Stomach (tissue), 9 donors: Measurements from ENCODE around the gene BLTP2. TPM values are rescaled to one million over a fixed set of nuclear protein-coding genes. Genes with fewer than 3 reads are reported as not detected.

Experiments
- DNase-seq, 2 donors: peaks; one replicate each; pipeline versions ENCODE4 v3.0.0 to v3.0.0-alpha.2; 2013 to 2019
- H3K27ac ChIP-seq, 5 donors: fragments of 200-600 bp in 4 of 5; sonication (generic) in 4 of 5; one replicate each; pipeline ENCODE4 v1.5.1; 2013 to 2019; ENCODE audit warnings: mild to moderate bottlenecking in 1 of 5, moderate library complexity in 1 of 5
- H3K27me3 ChIP-seq, 3 donors: fragments of 200-600 bp; sonication (generic); one replicate each; pipeline ENCODE4 v1.5.1; 2017 to 2019; ENCODE audit warnings: mixed run types in 1 of 3
- H3K36me3 ChIP-seq, 4 donors: fragments of 200-600 bp; sonication (generic); 1 replicate in 3 of 4; 2 replicates in 1 of 4; pipeline ENCODE4 v1.5.1; 2016 to 2019
- H3K4me1 ChIP-seq, 4 donors: fragments of 200-600 bp; sonication (generic); one replicate each; pipeline ENCODE4 v1.5.1; 2016 to 2019
- H3K4me3 ChIP-seq, 4 donors: fragments of 200-600 bp; sonication (generic) in 3 of 4; one replicate each; pipeline ENCODE4 v1.5.1; 2016 to 2019; ENCODE audit warnings: mild to moderate bottlenecking in 1 of 4
- H3K9me3 ChIP-seq, 4 donors: fragments of 200-600 bp; sonication (generic); one replicate each; pipeline ENCODE4 v1.5.1; 2016 to 2019
- CTCF ChIP-seq, 7 experiments: fragments of 450-650 bp in 4 of 7; fragments of 200-600 bp in 3 of 7; sonication (generic) in 3 of 7; IDR thresholded peaks; one replicate each; pipeline ENCODE4 v1.5.1; 2016 to 2019; ENCODE audit warnings: antibody characterized with exemption in 7 of 7, control low read depth in 2 of 7, mild to moderate bottlenecking in 1 of 7
- EP300 ChIP-seq: sonication (generic); formaldehyde crosslinking; IDR thresholded peaks from one replicate; pipeline ENCODE4 v1.6.1; 2017; ENCODE audit warnings: antibody characterized with exemption
- POLR2A ChIP-seq, 4 donors: fragments of 450-650 bp; IDR thresholded peaks; one replicate each; pipeline ENCODE4 v1.6.1; 2016; ENCODE audit warnings: antibody characterized with exemption in 4 of 4, control low read depth in 2 of 4, mild to moderate bottlenecking in 1 of 4, moderate library complexity in 1 of 4
- POLR2AphosphoS5 ChIP-seq, 3 donors: sonication (generic); formaldehyde crosslinking; IDR thresholded peaks; one replicate each; pipeline ENCODE4 v1.6.1; 2016; ENCODE audit warnings: antibody characterized with exemption in 3 of 3
- WGBS, 5 donors: extraction: QIAGEN DNeasy Blood & Tissue Kit in 3 of 5; methylation state at CpG; one replicate each; pipeline versions ENCODE4 v1.1.5 to v1.1.7; 2013 to 2018; 5-methylcytosine and 5-hydroxymethylcytosine counted together
- intact Hi-C: fragments of 100-400 bp; cut with DNase I; formaldehyde crosslinking; loops from one replicate; pipeline ENCODE4 v1.15.1; 2023; ENCODE audit warnings: low total_unique reads
- polyA plus RNA-seq, 3 donors: library from polyadenylated mRNA; stranded (reverse); fragments of 200-250 nt; gene quantifications; one replicate each; pipeline ENCODE4 v1.2.3, GENCODE V29; 2013
- total RNA-seq, 5 donors: library from RNA; depleted of rRNA; stranded (reverse); fragments of >200 nt; gene quantifications; one replicate each; pipeline versions ENCODE4 v1.1.0 to v1.2.3, GENCODE V29; 2014 to 2016
- donor health status: healthy with polysubstance abuse.
- donor health status: Bipolar disorder and iron deficiency.
- donor health status: healthy.

Gene BLTP2
- total and polyA plus RNA-seq, 8 donors, result 9.9 to 221 (median 88.3) TPM

GRCh38 chr17:28675980-28676379 lies 31.0 kb upstream of the BLTP2 start:
- DNase-seq, result peak in 1 of 2 donors; percentile 50
- H3K4me3 ChIP-seq, result no peak overlapping the region
- intact Hi-C loops, result no loop called here
- no peak for TF ChIP-seq POLR2A (IDR thresholded peaks at IDR 0.05)
- TF ChIP-seq POLR2AphosphoS5 (IDR thresholded peaks at IDR 0.05), result no peak
- peak in 1 of 7 experiments; percentile 24 for TF ChIP-seq CTCF (IDR thresholded peaks at IDR 0.05)
- no peak for TF ChIP-seq EP300
- 72 to 81% (median 78%) methylated on average over 7 of the region's 7 CpGs for WGBS, 5 donors
- no peaks in the 10 kb centered on the region for H3K9me3 ChIP-seq
- no peak overlapping the region for H3K27ac ChIP-seq
- H3K36me3 ChIP-seq, result peaks cover 93 to 100% (median 100%) of the 10 kb centered on the region in 4 donors
- H3K4me1 ChIP-seq, result no peaks in the 10 kb centered on the region
- H3K27me3 ChIP-seq, result no peaks in the 10 kb centered on the region

- no peaks in the 10 kb centered on the region for H3K9me3 ChIP-seq
- H3K36me3 ChIP-seq, result peaks cover 92 to 100% (median 100%) of the 10 kb centered on the region in 4 donors
- no peak for DNase-seq
- no peaks in the 10 kb centered on the region for H3K4me1 ChIP-seq
- H3K27ac ChIP-seq, result no peak overlapping the region
- H3K27me3 ChIP-seq, result no peaks in the 10 kb centered on the region
- no peak overlapping the region for H3K4me3 ChIP-seq
- intact Hi-C loops, result no loop called here
- whole genome bisulfite sequencing, 5 donors, result 44 to 71% (median 48%) methylated on average over 3 of the region's 3 CpGs
- TF ChIP-seq POLR2AphosphoS5 (IDR thresholded peaks at IDR 0.05) (no peak), CTCF (IDR thresholded peaks at IDR 0.05) (no peak), EP300 (no peak)
These were observed 30.5 kb upstream of the BLTP2 start for GRCh38 chr17:28675490-28675889.

- Histone ChIP-seq H3K4me1 (peaks cover 0 to 34% (median 22%) of the 10 kb centered on the region in 4 donors), H3K27ac (no peak overlapping the region), H3K36me3 (peaks cover 45 to 93% (median 83%) of the 10 kb centered on the region in 4 donors), H3K4me3 (no peak overlapping the region), H3K9me3 (no peaks in the 10 kb centered on the region), H3K27me3 (no peaks in the 10 kb centered on the region)
- no peak for DNase-seq
- 91 to 96% (median 95%) methylated on average over 1 of the region's 1 CpG for WGBS, 5 donors
- TF ChIP-seq POLR2AphosphoS5 (IDR thresholded peaks at IDR 0.05), result no peak
- no peak for TF ChIP-seq EP300
- no peak for TF ChIP-seq POLR2A (IDR thresholded peaks at IDR 0.05)
- TF ChIP-seq CTCF (IDR thresholded peaks at IDR 0.05), result no peak
- intact Hi-C loops, result no loop called here
These were observed 25.0 kb upstream of the BLTP2 start for GRCh38 chr17:28669918-28670317.

GRCh38 chr17:28667870-28668269 lies 22.9 kb upstream of the BLTP2 start:
- TF ChIP-seq EP300, result no peak
- no peak for TF ChIP-seq POLR2AphosphoS5 (IDR thresholded peaks at IDR 0.05)
- no peak for TF ChIP-seq CTCF (IDR thresholded peaks at IDR 0.05)
- TF ChIP-seq POLR2A (IDR thresholded peaks at IDR 0.05), result no peak
- no peak overlapping the region for H3K4me3 ChIP-seq
- no peak for DNase-seq
- no peaks in the 10 kb centered on the region for H3K27me3 ChIP-seq
- 82 to 100% (median 86%) methylated on average over 1 of the region's 1 CpG for WGBS, 5 donors
- H3K4me1 ChIP-seq, result peaks cover 13 to 54% (median 42%) of the 10 kb centered on the region in 4 donors
- H3K27ac ChIP-seq, result no peak overlapping the region
- no peaks in the 10 kb centered on the region for H3K9me3 ChIP-seq
- peaks cover 24 to 72% (median 63%) of the 10 kb centered on the region in 4 donors for H3K36me3 ChIP-seq
- intact Hi-C loops, result no loop called here
